SJSA1 (cell line): ENCODE measurements around the gene UBE2B. TPM values are rescaled to one million over a fixed set of nuclear protein-coding genes. Genes with fewer than 3 reads are reported as not detected.

Source experiments
- DNase-seq, 2 experiments: peaks; one replicate each; pipeline ENCODE4 v3.0.0-alpha.2; 2015 to 2020; ENCODE audit warnings: low spot score in 2 of 2, low read depth in 1 of 2
- H3K27ac ChIP-seq: fragments of 250-450 bp; sonication (Bioruptor Pico); 2 replicates; pipeline ENCODE4 v1.5.1; 2020; ENCODE audit warnings: mild to moderate bottlenecking, moderate library complexity
- H3K27me3 ChIP-seq: fragments of 250-450 bp; sonication (Bioruptor Pico); replicated peaks from 2 replicates; pipeline ENCODE4 v1.5.1; 2020; ENCODE audit warnings: mild to moderate bottlenecking, moderate library complexity
- H3K36me3 ChIP-seq: fragments of 250-450 bp; sonication (Bioruptor Pico); 2 replicates; pipeline ENCODE4 v1.5.1; 2020; ENCODE audit warnings: mild to moderate bottlenecking
- H3K4me1 ChIP-seq: fragments of 250-450 bp; sonication (Bioruptor Pico); replicated peaks from 2 replicates; pipeline ENCODE4 v1.6.1; 2021; ENCODE audit warnings: mild to moderate bottlenecking
- H3K4me3 ChIP-seq: fragments of 250-450 bp; sonication (Bioruptor Pico); 2 replicates; pipeline ENCODE4 v1.5.1; 2020; ENCODE audit warnings: mild to moderate bottlenecking
- H3K9me3 ChIP-seq: fragments of 250-450 bp; sonication (Bioruptor Pico); replicated peaks from 2 replicates; pipeline ENCODE4 v1.5.1; 2020; ENCODE audit warnings: mild to moderate bottlenecking
- total RNA-seq: library from RNA; depleted of rRNA; stranded (reverse); fragments of >200 nt; shearing (Covaris generic); gene quantifications from 2 replicates; pipeline ENCODE4 v1.2.3, GENCODE V29; 2014; rRNA removed

UBE2B gene
- total RNA-seq, 1 experiment from 2014 or later, result 55.8 TPM

- peak; percentile 53 to 62 for DNase-seq
- Histone ChIP-seq H3K27ac (peak overlapping the region; percentile 84; the same call in 1 of the 2 replicates), H3K36me3 (no peaks in the 10 kb centered on the region)
Measured at GRCh38 chr5:134435560-134435959, 64.2 kb downstream of the UBE2B start.

GRCh38 chr5:134436523-134437339 is 65.4 kb downstream of the UBE2B start:
- H3K27me3 ChIP-seq, result no peaks in the 10 kb centered on the region
- H3K9me3 ChIP-seq, result no peaks in the 10 kb centered on the region
- H3K4me1 ChIP-seq, result peaks cover 60% of the 10 kb centered on the region
- H3K27ac ChIP-seq, result peak overlapping the region; percentile 84
- no peaks in the 10 kb centered on the region for H3K36me3 ChIP-seq
- DNase-seq, result peak; percentile 84
- peak overlapping the region; percentile 7; the same call in 1 of the 2 replicates for H3K4me3 ChIP-seq

More at GRCh38 chr5:134435560-134435959, 64.2 kb downstream of the UBE2B start:
- Histone ChIP-seq H3K27me3 (no peaks in the 10 kb centered on the region), H3K4me3 (no peak overlapping the region), H3K9me3 (no peaks in the 10 kb centered on the region), H3K4me1 (peaks cover 60% of the 10 kb centered on the region)

- no peaks in the 10 kb centered on the region for H3K36me3 ChIP-seq
- DNase-seq, result no peak
- H3K4me1 ChIP-seq, result peaks cover 60% of the 10 kb centered on the region
- H3K4me3 ChIP-seq, result no peak overlapping the region
- peak overlapping the region; percentile 84 for H3K27ac ChIP-seq
- H3K27me3 ChIP-seq, result no peaks in the 10 kb centered on the region
- no peaks in the 10 kb centered on the region for H3K9me3 ChIP-seq
Measured at GRCh38 chr5:134437340-134437846, 66.0 kb downstream of the UBE2B start.

- H3K4me1 ChIP-seq, result peaks cover 54% of the 10 kb centered on the region
- no peaks in the 10 kb centered on the region for H3K9me3 ChIP-seq
- H3K4me3 ChIP-seq, result no peak overlapping the region
- H3K36me3 ChIP-seq, result no peaks in the 10 kb centered on the region
- no peak for DNase-seq
- peak overlapping the region; percentile 84 for H3K27ac ChIP-seq
- H3K27me3 ChIP-seq, result no peaks in the 10 kb centered on the region
Measured at GRCh38 chr5:134437847-134438581, 66.6 kb downstream of the UBE2B start.

- Histone ChIP-seq H3K4me1 (peaks cover 46% of the 10 kb centered on the region), H3K4me3 (no peak overlapping the region), H3K9me3 (no peaks in the 10 kb centered on the region), H3K27ac (no peak overlapping the region), H3K36me3 (no peaks in the 10 kb centered on the region), H3K27me3 (no peaks in the 10 kb centered on the region)
- DNase-seq, result no peak
Measured at GRCh38 chr5:134438721-134439123, 67.4 kb downstream of the UBE2B start.

GRCh38 chr5:134439210-134439654 is 67.9 kb downstream of the UBE2B start:
- peak in 1 of 2 experiments; percentile 37 for DNase-seq
- no peaks in the 10 kb centered on the region for H3K36me3 ChIP-seq
- H3K4me1 ChIP-seq, result peaks cover 44% of the 10 kb centered on the region
- no peak overlapping the region for H3K27ac ChIP-seq
- no peak overlapping the region for H3K4me3 ChIP-seq
- H3K9me3 ChIP-seq, result no peaks in the 10 kb centered on the region
- H3K27me3 ChIP-seq, result no peaks in the 10 kb centered on the region

- Histone ChIP-seq H3K36me3 (no peaks in the 10 kb centered on the region), H3K4me3 (no peak overlapping the region), H3K4me1 (peaks cover 46% of the 10 kb centered on the region), H3K27ac (no peak overlapping the region), H3K27me3 (no peaks in the 10 kb centered on the region), H3K9me3 (no peaks in the 10 kb centered on the region)
- DNase-seq, result no peak
Measured at GRCh38 chr5:134440201-134440755, 68.9 kb downstream of the UBE2B start.

Other genes with a start within 250 kb of the UBE2B start
- gene SKP1, start 194.6 kb upstream of the UBE2B start, total RNA-seq, result 636 and 814 TPM in 2 replicates
- 445 and 446 TPM in 2 replicates for gene PPP2CA, start 145.5 kb upstream of the UBE2B start, total RNA-seq
- gene CDKL3, start 4.4 kb upstream of the UBE2B start, total RNA-seq, result 0.13 and 0.34 TPM in 2 replicates
- gene CDKN2AIPNL, start 40.3 kb downstream of the UBE2B start, total RNA-seq, result 65.1 and 106 TPM in 2 replicates
- gene JADE2, start 154.1 kb downstream of the UBE2B start, total RNA-seq, result 12.5 and 14.6 TPM in 2 replicates